ENCODE data around the gene ARFRP1. TPM values are rescaled to one million over a fixed set of nuclear protein-coding genes. Genes with fewer than 3 reads are reported as not detected.
A peak's percentile ranks its signal among the peaks of the same experiment; 100 is the strongest.

The ARFRP1 gene
- total RNA-seq, 1 donor: 21.7 TPM

DNA sequence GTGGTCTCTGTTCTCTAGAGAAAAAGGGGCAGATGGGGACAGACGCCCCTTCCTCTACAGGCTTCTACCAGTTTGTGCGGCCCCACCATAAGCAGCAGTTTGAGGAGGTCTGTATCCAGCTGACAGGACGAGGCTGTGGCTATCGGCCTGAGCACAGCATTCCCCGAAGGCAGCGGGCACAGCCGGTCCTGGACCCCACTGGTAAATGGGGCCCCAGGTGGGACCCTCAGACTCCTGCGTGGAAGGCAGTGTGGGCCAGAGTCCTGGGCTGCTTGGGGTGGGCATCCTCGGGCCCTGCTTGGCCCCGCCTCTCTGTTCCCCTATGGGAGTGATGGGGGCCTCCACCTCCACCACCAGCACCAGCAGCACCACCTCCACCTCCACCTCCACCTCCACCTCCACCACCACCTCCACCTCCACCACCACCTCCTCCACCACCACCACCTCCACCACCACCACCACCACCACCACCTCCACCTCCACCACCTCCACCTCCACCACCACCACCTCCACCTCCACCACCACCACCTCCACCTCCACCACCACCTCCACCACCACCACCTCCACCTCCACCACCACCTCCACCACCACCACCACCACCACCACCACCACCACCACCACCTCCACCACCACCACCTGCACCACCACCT lies 14.6 kb downstream of the ARFRP1 start:
- Histone ChIP-seq H3K27me3 (ENCODE audit: insufficient read depth, low read length) (no peaks in the 10 kb centered on the region), H3K27ac (ENCODE audit: low read depth, low read length) (no peak overlapping the region), H3K79me2 (ENCODE audit: insufficient read depth, low read length) (no peaks in the 10 kb centered on the region), H4K20me1 (ENCODE audit: insufficient read depth, low read length) (no peaks in the 10 kb centered on the region), H3K36me3 (ENCODE audit: insufficient read depth, low read length) (peaks cover 3% of the 10 kb centered on the region), H2AFZ (ENCODE audit: low read length) (no peak overlapping the region), H3K9me3 (ENCODE audit: low read depth, low read length) (no peaks in the 10 kb centered on the region), H3K4me1 (ENCODE audit: insufficient read depth, low read length) (peaks cover 15% of the 10 kb centered on the region), H3K4me3 (ENCODE audit: insufficient read depth, low read length) (no peak overlapping the region), H3K4me2 (ENCODE audit: insufficient read depth, low read length) (no peak overlapping the region)
- TF ChIP-seq, protein P1, sequence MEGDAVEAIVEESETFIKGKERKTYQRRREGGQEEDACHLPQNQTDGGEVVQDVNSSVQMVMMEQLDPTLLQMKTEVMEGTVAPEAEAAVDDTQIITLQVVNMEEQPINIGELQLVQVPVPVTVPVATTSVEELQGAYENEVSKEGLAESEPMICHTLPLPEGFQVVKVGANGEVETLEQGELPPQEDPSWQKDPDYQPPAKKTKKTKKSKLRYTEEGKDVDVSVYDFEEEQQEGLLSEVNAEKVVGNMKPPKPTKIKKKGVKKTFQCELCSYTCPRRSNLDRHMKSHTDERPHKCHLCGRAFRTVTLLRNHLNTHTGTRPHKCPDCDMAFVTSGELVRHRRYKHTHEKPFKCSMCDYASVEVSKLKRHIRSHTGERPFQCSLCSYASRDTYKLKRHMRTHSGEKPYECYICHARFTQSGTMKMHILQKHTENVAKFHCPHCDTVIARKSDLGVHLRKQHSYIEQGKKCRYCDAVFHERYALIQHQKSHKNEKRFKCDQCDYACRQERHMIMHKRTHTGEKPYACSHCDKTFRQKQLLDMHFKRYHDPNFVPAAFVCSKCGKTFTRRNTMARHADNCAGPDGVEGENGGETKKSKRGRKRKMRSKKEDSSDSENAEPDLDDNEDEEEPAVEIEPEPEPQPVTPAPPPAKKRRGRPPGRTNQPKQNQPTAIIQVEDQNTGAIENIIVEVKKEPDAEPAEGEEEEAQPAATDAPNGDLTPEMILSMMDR (IDR thresholded peaks at IDR 0.05; ENCODE audit: extremely low read depth, low read depth, low read length): no peak
- DNase-seq (ENCODE audit: insufficient read length, low spot score, missing footprints): peak; percentile 49

DNA sequence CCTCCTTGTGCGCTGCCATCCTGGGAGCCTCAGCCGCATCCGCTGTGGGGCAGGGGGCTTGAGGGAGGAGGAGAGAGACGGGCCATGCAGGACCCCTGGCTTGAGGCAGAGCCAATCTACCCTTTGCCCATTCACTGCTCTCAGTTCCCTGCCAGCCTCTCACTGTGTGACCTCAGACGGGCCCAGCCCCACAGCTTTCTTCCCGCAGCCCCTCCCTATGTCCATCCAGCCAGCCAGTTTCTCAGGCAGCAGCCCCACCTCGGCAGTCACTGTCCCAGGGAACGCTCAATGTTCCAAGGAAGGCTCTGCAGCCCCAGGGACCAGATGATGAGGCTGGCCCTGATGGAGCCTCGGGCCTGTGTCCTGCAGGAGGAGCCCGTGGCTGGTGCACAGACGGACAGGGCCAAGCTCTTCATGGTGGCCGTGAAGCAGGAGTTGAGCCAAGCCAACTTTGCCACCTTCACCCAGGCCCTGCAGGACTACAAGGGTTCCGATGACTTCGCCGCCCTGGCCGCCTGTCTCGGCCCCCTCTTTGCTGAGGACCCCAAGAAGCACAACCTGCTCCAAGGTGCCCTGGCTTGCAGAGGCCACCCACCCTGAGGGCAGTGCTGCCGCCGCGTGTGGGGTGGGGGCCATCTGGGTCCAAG lies 15.2 kb downstream of the ARFRP1 start:
- no peak overlapping the region for H3K27ac ChIP-seq (ENCODE audit: low read depth, low read length)
- peak; percentile 95 for DNase-seq (ENCODE audit: insufficient read length, low spot score, missing footprints)
- TF ChIP-seq, protein P1 (IDR thresholded peaks at IDR 0.05; ENCODE audit: extremely low read depth, low read depth, low read length): no peak

DNA sequence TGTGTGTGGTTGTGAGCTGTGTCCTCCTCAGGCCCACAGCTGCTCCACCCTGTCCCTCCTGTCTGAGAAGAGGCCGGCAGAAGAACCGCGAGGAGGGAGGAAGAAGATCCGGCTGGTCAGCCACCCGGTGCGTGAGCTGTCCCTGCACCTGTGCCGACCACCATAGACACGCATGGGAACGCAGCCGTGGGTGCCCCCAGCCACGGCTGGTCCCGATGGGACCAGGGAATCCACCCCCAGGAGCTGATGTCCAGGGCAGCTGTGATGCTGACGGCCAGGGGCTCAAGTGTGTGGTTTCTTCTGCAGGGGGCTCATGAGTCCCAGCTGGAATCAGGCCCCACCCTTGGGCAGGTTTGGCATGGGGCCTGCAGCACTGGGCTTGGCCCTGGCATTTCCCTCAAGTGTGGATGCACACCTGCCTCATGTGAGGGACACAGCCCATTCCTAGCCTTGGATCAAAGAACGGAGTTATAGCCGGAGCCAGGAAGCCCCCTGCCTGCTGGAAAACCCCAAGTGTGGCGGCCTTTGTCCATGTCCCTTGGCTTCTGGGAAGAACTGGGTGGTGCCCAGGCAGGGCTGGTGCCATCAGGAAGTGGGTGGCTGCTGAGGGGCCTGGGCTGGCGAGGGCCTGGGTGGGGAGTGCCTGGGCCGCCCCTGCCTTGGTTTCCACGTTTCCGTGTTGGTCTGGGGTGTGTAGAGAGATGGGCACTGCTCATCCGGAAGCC lies 15.9 kb downstream of the ARFRP1 start:
- peak; percentile 84 for DNase-seq (ENCODE audit: insufficient read length, low spot score, missing footprints)
- TF ChIP-seq, protein P1 (IDR thresholded peaks at IDR 0.05; ENCODE audit: extremely low read depth, low read depth, low read length): no peak
- H3K4me2 ChIP-seq (ENCODE audit: insufficient read depth, low read length): no peak overlapping the region
- no peaks in the 10 kb centered on the region for H4K20me1 ChIP-seq (ENCODE audit: insufficient read depth, low read length)
- H3K27ac ChIP-seq (ENCODE audit: low read depth, low read length): no peak overlapping the region
- peaks cover 4% of the 10 kb centered on the region for H3K4me1 ChIP-seq (ENCODE audit: insufficient read depth, low read length)
- no peaks in the 10 kb centered on the region for H3K79me2 ChIP-seq (ENCODE audit: insufficient read depth, low read length)
- no peaks in the 10 kb centered on the region for H3K27me3 ChIP-seq (ENCODE audit: insufficient read depth, low read length)
- H2AFZ ChIP-seq (ENCODE audit: low read length): no peak overlapping the region
- no peak overlapping the region for H3K4me3 ChIP-seq (ENCODE audit: insufficient read depth, low read length)
- no peaks in the 10 kb centered on the region for H3K9me3 ChIP-seq (ENCODE audit: low read depth, low read length)
- H3K36me3 ChIP-seq (ENCODE audit: insufficient read depth, low read length): peaks cover 3% of the 10 kb centered on the region

More for the DNA sequence above, 15.2 kb downstream of the ARFRP1 start:
- Histone ChIP-seq H3K4me1 (ENCODE audit: insufficient read depth, low read length) (peaks cover 9% of the 10 kb centered on the region), H3K9me3 (ENCODE audit: low read depth, low read length) (no peaks in the 10 kb centered on the region), H4K20me1 (ENCODE audit: insufficient read depth, low read length) (no peaks in the 10 kb centered on the region), H3K27me3 (ENCODE audit: insufficient read depth, low read length) (no peaks in the 10 kb centered on the region), H2AFZ (ENCODE audit: low read length) (no peak overlapping the region), H3K4me3 (ENCODE audit: insufficient read depth, low read length) (no peak overlapping the region), H3K4me2 (ENCODE audit: insufficient read depth, low read length) (no peak overlapping the region), H3K79me2 (ENCODE audit: insufficient read depth, low read length) (no peaks in the 10 kb centered on the region), H3K36me3 (ENCODE audit: insufficient read depth, low read length) (peaks cover 3% of the 10 kb centered on the region)
